Measurements from ENCODE around the gene TH.

TH gene

GRCh38 chr11:2139621-2140337 lies 31.8 kb downstream of the TH start:
- no peak for DNase-seq

- peak; percentile 34 to 71 (median 37) for DNase-seq
Observed at GRCh38 chr11:2139123-2139521, 32.5 kb downstream of the TH start, which contains the start of gene IGF2. Gene IGF2 (minus strand): TSS chr11:2139389. CDS start chr11:2135523, 3,866 bp downstream.

GRCh38 chr11:2138431-2139122 lies 33.0 kb downstream of the TH start:
- peak in 1 of 3 donors; percentile 48 for DNase-seq

GRCh38 chr11:2138068-2138430 lies 33.6 kb downstream of the TH start:
- DNase-seq, result no peak

GRCh38 chr11:2137202-2138067 lies 34.2 kb downstream of the TH start:
- DNase-seq, result peak in 2 of 3 donors; percentile 28 to 56

GRCh38 chr11:2136952-2137201 lies 34.7 kb downstream of the TH start:
- DNase-seq, result no peak

GRCh38 chr11:2136209-2136951 lies 35.2 kb downstream of the TH start:
- DNase-seq, result no peak

GRCh38 chr11:2135648-2136201 lies 35.9 kb downstream of the TH start:
- no peak for DNase-seq

GRCh38 chr11:2135018-2135569 lies 36.5 kb downstream of the TH start:
- DNase-seq, result no peak

- no peak for DNase-seq
Observed at GRCh38 chr11:2134022-2135010, 37.3 kb downstream of the TH start.

GRCh38 chr11:2133241-2134021 lies 38.2 kb downstream of the TH start:
- DNase-seq, result no peak

- no peak for DNase-seq
Observed at GRCh38 chr11:2132874-2133240, 38.8 kb downstream of the TH start.

- DNase-seq, result no peak
Observed at GRCh38 chr11:2132246-2132645, 39.4 kb downstream of the TH start.

- DNase-seq, result no peak
Observed at GRCh38 chr11:2131371-2132236, 40.0 kb downstream of the TH start.

- no peak for DNase-seq
Observed at GRCh38 chr11:2130881-2131352, 40.7 kb downstream of the TH start.

- no peak for DNase-seq
Observed at GRCh38 chr11:2129699-2130366, 41.8 kb downstream of the TH start.

GRCh38 chr11:2129308-2129698 lies 42.3 kb downstream of the TH start:
- no peak for DNase-seq

- DNase-seq, result no peak
Observed at GRCh38 chr11:2128511-2129307, 42.9 kb downstream of the TH start.
